Testis (tissue), 2 donors: Measurements from ENCODE around the gene CCDC7.
"Not testable (repeated sequence)": the region's sequence is repeated elsewhere in the genome, so short reads cannot be mapped to it uniquely, and the experiment has no call there.

Experiments used
- CTCF ChIP-seq, 3 experiments: fragments of 450-650 bp in 2 of 3; fragments of 200-600 bp in 1 of 3; sonication (generic) in 1 of 3; IDR thresholded peaks; one replicate each; pipeline ENCODE4 v1.5.1; 2016 to 2019; ENCODE audit warnings: antibody characterized with exemption in 3 of 3, mild to moderate bottlenecking in 2 of 3, moderate library complexity in 1 of 3
- POLR2A ChIP-seq: fragments of 450-650 bp; IDR thresholded peaks from one replicate; pipeline ENCODE4 v1.6.1; 2017; ENCODE audit warnings: antibody characterized with exemption, mild to moderate bottlenecking, moderate library complexity

DNA sequence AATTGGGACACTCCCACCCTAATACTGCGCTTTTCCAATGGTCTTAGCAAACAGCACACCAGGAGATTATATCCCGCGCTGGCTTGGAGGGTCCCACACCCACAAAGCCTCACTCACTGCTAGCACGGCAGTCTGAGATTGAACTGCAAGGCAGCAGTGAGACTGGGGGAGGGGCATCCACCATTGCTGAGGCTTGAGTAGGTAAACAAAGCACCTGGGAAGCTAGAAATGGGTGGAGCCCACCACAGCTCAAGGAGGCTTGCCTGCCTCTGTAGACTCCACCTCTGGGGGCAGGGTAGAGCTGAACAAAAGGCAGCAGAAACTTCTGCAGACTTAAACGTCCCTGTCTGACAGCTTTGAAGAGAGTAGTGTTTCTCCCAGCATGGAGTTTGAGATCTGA is 309.0 kb downstream of the CCDC7 start:
- not testable (repeated sequence) for TF ChIP-seq CTCF (IDR thresholded peaks at IDR 0.05); POLR2A
